Measurements from ENCODE around the gene TNKS2.

Gene TNKS2

DNA sequence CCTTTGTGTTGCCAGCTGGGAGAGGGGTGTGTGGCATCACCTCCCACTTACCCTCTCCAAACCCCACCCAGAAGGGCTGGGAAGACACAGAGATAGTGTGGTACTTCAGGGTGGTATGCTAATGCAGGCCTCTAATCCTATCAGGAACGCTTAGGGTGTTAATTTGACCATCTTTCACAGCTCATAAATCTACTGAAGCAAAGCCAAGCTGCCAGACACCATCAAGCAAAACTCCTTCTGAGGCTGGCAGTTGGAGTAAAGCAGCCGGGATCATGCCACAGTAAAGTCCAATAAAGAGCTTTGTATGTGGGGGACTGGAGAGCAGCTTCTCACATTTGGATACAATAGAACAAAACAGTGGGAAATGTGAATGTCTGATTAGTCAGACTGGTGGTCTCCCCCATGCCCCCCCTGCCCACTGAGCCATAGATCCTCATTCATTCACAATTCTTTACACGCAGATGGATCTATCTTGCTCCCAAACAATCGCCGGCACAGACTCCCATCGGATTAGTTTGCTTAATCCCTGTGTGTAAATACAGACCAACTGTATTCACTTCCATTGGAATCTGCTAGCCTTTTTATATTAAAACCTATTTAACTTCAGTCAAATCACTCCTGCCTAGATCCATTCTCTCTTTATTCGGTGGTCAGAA lies 81.4 kb downstream of the TNKS2 start:
- no peak overlapping the region for H3K4me3 ChIP-seq (ENCODE audit: low read depth, low read length)
- no peak overlapping the region for H3K27ac ChIP-seq
- in situ Hi-C loops (cut with HindIII; ENCODE audit: low pct_ligation_motif_present, low sequenced_read_pairs) = no loop called here
- no peaks in the 10 kb centered on the region for H3K36me3 ChIP-seq (replicated peaks)
- no peak for DNase-seq
- TF ChIP-seq, protein P1, sequence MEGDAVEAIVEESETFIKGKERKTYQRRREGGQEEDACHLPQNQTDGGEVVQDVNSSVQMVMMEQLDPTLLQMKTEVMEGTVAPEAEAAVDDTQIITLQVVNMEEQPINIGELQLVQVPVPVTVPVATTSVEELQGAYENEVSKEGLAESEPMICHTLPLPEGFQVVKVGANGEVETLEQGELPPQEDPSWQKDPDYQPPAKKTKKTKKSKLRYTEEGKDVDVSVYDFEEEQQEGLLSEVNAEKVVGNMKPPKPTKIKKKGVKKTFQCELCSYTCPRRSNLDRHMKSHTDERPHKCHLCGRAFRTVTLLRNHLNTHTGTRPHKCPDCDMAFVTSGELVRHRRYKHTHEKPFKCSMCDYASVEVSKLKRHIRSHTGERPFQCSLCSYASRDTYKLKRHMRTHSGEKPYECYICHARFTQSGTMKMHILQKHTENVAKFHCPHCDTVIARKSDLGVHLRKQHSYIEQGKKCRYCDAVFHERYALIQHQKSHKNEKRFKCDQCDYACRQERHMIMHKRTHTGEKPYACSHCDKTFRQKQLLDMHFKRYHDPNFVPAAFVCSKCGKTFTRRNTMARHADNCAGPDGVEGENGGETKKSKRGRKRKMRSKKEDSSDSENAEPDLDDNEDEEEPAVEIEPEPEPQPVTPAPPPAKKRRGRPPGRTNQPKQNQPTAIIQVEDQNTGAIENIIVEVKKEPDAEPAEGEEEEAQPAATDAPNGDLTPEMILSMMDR (IDR thresholded peaks at IDR 0.05; ENCODE audit: low read depth, low read length, missing control alignments) = no peak
- no peaks in the 10 kb centered on the region for H3K27me3 ChIP-seq (replicated peaks)

DNA sequence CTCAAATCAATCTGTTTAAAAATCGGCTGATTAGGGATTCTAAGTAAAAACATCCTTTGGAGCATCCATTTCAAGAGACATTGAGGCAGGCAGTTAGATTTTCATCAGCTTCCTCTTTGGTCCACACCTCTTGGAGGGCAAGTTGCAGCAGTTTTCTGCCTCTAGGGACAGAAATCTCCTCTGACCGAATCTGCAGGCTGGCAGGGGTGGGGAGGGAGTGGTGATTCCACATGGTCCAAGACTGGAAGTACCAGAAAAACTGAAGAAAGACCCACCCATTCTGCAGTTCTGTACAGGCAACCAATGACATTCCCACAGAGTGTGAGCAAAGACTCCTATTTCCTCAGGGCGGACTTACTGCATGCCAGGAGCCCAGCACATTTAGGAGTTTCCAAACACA lies 82.1 kb downstream of the TNKS2 start:
- Histone ChIP-seq H3K4me3 (ENCODE audit: low read depth, low read length) (no peak overlapping the region), H3K27me3 (replicated peaks) (no peaks in the 10 kb centered on the region), H3K36me3 (replicated peaks) (no peaks in the 10 kb centered on the region), H3K27ac (no peak overlapping the region)
- in situ Hi-C loops (cut with HindIII; ENCODE audit: low pct_ligation_motif_present, low sequenced_read_pairs) = no loop called here
- TF ChIP-seq, protein P1 (IDR thresholded peaks at IDR 0.05; ENCODE audit: low read depth, low read length, missing control alignments) = peak; percentile 10
- DNase-seq = no peak

DNA sequence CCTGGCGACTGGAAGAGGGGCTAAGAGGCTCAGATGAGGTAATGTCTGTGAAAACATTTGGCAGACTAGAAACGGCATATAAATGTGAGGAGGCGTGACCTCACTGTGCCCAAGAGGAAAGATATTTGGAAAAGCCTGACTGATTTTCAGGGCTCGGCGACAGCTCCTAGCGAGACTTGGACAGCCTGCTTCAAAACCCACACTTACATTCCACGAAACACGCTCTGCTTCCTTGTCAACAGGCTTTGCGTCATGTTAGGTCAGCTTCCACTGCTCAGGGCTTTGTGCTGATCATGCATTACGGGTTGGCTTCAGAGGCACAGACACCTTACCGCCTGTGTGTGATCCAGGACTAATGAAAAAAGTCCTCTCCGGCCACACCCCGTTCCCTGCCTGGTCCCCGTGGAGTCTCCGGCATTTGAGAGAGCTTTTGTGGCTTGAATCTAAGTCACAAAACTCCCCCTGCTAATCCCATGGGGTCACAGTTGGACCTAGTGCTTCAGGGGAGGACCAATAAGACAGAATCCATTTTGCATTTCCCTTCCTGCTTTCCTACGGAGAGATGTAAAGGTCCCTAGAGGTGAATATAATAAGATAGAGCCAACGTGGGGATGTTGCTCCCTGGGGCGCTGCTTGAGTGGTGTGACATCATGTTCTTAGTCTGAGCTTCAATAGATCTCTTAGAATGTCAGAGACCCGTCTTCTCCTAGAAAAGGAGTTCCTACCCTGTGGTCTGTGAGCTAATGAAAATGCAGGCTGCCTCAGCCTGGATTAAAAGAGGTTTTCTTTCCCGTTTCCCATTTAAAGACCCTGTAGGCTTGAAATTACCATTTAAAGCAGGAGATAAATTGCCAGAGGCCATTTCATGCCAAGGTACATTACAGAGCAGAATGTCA lies 85.6 kb downstream of the TNKS2 start:
- in situ Hi-C loops (cut with HindIII; ENCODE audit: low pct_ligation_motif_present, low sequenced_read_pairs) = no loop called here
- H3K36me3 ChIP-seq (replicated peaks) = no peaks in the 10 kb centered on the region
- TF ChIP-seq, protein P1 (IDR thresholded peaks at IDR 0.05; ENCODE audit: low read depth, low read length, missing control alignments) = no peak
- H3K27ac ChIP-seq = no peak overlapping the region
- DNase-seq = peak; percentile 56
- no peaks in the 10 kb centered on the region for H3K27me3 ChIP-seq (replicated peaks)
- H3K4me3 ChIP-seq (ENCODE audit: low read depth, low read length) = peak overlapping the region; percentile 22

DNA sequence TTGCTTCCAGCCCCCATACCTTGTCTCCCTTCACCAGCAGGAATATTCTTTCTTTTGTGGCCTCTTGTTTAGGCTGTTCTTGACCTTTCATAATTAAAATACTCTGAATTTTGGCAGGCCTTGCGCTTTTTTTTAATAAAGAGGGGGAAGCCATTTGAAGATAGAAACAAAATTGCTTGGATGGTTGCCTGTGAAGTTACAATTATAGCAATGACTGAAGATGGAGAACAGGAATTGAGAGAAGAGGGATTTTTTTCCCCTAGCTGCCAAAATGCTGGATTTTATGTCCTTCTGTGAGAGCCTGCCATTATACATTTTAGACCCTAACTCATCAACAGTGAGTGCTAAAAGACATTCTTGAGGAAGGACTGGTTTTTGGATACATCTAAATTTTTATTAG lies 86.3 kb downstream of the TNKS2 start:
- Histone ChIP-seq H3K36me3 (replicated peaks) (no peaks in the 10 kb centered on the region), H3K4me3 (ENCODE audit: low read depth, low read length) (no peak overlapping the region), H3K27ac (no peak overlapping the region), H3K27me3 (replicated peaks) (no peaks in the 10 kb centered on the region)
- in situ Hi-C loops (cut with HindIII; ENCODE audit: low pct_ligation_motif_present, low sequenced_read_pairs) = no loop called here
- TF ChIP-seq, protein P1 (IDR thresholded peaks at IDR 0.05; ENCODE audit: low read depth, low read length, missing control alignments) = no peak
- no peak for DNase-seq

DNA sequence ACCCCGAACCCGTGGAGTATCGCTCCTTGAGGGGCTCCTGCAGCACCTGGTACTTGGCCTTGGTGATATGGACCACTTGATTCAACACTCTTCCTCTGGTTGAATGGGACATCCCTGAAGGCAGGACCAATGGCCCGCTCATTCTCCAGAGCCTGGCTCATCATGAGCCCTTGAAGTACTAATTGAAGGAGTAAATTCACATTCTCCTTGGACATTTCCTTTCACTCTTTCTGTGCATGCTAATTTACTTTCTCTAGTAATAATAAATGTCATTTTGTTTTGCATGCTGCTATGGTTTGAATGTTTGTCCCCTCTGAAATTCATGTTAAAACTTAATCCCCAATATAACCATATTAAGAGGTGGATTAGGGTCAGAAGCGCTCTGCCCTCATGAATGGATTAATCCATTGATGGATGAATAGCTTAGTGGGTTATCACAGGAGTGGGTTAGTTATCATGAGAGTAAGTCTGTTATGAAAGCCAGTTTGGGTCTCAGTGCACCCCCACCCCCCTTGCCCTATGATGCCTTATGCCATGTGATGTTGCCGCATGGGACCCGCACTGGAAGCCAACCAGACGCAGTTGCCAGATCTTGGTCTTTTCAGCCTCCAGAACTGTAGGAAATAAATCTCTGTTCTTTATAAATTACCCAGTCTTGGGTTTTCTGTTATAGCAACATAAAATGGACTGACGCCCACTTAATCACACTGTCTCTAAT lies 87.3 kb downstream of the TNKS2 start:
- TF ChIP-seq, protein P1 (IDR thresholded peaks at IDR 0.05; ENCODE audit: low read depth, low read length, missing control alignments) = no peak
- Histone ChIP-seq H3K27ac (no peak overlapping the region), H3K36me3 (replicated peaks) (no peaks in the 10 kb centered on the region), H3K4me3 (ENCODE audit: low read depth, low read length) (no peak overlapping the region), H3K27me3 (replicated peaks) (no peaks in the 10 kb centered on the region)
- no peak for DNase-seq
- in situ Hi-C loops (cut with HindIII; ENCODE audit: low pct_ligation_motif_present, low sequenced_read_pairs) = no loop called here
